HG02840 (cell line): ENCODE data around the gene TNIK.
"Not testable (repeated sequence)": the region's sequence is repeated elsewhere in the genome, so short reads cannot be mapped to it uniquely, and the experiment has no call there.

Experiments used
- ATAC-seq: cut with Tn5 transposase; IDR thresholded peaks from one replicate; pipeline ENCODE4 v1.9.1; 2021; ENCODE audit warnings: mild to moderate bottlenecking, moderate library complexity, moderate number of reproducible peaks; ENCODE audit not compliant: unreplicated experiment, low FRiP score

TNIK gene

DNA sequence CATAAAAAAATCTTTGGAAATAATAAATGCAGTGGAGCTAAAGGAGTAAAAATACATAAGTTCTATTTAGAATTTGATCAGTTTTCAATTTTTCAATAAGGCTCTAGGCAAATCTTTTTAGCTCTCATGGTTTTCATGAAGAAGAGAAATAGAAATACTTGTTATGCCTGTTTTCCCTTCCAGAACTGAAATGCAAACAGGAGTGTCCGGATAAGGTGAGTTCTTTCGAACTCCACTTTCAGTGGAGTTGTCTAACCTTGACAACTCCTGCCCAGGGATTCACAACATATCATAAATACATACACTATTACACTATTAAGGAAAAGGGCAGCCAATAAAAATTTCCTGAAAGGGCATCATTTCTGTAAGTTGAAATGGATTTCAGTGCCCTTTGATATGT lies 217.3 kb downstream of the TNIK start:
- no peak for ATAC-seq

DNA sequence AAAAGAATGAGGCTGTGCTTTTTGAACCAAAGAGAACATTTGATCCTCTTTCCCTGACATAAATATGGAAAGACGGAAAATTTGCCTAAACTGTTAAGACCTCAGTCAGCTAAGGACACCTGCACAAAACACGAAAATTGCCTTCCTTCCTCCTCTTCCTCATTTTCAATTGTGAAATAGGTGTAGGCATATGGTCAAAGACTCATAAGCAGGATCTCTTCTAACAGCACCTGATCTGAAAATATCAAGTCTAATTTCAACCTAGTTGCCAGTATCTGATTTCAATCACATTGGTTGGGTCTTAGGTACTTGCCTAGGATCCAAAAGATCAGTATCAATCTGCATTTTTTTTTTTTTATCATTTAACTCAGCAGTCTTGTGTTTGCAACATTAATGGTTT lies 218.0 kb downstream of the TNIK start:
- no peak for ATAC-seq

DNA sequence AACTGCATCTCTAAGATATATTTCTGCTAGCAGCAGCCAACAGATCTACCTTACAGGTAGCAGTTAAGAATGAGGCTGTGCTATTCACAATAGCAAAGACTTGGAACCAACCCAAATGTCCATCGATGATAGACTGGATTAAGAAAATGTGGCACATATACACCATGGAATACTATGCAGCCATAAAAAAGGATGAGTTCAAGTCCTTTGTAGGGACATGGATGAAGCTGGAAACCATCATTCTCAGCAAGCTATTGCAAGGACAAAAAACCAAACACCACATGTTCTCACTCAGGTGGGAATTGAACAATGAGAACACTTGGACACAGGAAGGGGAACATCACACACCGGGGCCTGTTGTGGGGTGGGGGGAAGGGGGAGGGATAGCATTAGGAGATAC lies 218.6 kb downstream of the TNIK start:
- ATAC-seq: not testable (repeated sequence)

DNA sequence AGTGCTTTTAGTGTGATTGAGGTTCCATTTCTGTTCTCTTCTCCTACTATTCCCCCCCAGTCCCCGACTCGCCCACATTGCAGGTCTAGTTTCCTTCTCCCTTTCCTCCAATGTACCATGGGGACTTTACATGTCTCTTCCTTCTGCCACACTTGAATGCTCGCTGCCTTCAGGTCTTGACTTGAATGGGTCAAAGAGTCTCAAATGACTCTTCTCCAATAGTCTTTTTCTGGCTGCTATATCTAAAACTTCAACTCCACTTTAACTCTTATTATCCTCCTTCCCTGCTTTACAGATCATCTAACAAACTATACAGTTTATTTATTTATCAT lies 219.7 kb downstream of the TNIK start:
- ATAC-seq: no peak

DNA sequence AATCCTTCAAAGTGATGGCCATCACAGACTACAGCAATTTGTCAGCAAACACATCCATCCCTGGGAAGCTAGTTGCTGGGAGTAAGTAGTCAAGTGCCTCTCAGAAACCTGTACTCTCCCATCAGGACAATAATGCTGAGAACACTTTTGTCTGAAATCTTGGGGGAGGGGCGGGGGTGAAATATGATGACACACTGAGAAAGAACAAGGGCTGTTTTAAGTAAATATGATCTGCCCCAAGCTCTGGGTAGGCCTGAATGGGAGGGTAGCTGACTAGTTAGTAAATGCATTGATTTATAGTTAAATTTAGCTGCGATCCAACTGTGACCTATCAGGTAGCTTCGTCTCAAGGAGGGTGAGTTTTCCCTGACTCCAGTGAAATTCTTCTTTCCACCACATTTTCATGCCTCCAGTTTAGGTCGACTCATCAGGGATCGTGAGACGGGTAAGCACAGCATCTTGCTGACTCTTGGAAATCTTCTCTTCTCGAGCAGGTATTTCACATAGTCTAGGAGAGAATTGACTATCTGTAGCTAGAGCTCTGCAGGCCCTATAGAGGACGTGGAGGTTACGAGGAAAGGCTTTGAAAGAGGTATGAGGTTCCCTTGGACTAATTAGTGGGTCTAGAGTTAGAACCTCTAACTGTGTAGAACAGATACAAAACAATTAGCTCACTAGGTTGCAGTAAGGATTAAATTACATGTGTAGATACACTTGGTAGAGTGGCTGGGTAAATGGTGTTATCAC lies 220.3 kb downstream of the TNIK start:
- no peak for ATAC-seq

DNA sequence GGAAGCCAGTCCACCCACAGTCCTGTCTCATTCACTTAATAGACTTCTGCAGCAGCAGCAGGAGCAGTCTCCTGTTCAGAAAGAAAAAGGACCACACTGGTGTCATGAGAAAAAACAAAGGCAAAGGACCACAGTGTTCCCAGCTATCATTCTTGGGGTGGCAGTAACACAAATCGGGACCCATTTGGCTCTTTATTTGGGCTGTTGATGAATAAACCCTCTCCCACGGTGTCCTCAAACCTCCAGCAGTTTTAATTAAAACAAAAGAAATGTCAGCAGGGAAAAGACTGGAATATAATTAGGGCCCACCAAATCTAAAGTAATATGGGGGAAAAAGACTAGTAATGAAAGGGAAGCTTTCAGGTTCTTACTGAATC lies 223.2 kb downstream of the TNIK start:
- ATAC-seq: no peak

DNA sequence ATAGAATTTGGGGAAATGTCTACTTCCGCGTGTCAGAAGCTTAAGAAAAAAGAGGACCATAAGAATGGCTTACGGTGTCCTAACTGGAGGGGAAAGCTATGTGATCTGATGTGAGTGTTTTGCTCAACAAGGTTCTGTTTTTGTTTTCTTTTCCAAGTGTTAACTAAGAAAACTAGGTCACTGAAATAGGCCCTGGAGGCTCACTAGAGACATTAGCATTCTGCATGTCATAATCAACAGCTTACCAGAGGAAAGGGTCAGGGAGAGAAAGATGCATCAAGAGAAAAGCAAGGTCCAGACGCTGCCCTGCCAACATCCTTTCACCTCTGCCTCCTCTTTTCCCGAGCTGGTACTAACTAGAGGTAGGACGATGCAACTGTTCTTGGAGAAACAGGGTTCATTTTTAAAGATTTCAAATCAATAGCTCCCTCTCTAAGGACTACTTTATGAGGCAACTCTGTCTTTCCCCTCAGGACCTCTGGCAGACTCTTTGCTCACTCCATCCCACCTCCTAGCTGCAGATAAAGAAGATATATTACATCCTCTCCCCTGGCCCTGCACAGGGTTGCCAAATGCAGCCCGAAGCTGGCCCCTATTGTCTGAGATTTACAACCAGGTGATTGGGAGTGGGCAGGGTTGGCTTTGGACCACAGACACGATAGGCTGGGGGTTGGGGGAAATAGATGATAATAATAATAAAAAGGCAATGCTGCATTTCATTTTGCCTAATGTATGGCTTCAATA lies 223.8 kb downstream of the TNIK start:
- ATAC-seq: no peak

DNA sequence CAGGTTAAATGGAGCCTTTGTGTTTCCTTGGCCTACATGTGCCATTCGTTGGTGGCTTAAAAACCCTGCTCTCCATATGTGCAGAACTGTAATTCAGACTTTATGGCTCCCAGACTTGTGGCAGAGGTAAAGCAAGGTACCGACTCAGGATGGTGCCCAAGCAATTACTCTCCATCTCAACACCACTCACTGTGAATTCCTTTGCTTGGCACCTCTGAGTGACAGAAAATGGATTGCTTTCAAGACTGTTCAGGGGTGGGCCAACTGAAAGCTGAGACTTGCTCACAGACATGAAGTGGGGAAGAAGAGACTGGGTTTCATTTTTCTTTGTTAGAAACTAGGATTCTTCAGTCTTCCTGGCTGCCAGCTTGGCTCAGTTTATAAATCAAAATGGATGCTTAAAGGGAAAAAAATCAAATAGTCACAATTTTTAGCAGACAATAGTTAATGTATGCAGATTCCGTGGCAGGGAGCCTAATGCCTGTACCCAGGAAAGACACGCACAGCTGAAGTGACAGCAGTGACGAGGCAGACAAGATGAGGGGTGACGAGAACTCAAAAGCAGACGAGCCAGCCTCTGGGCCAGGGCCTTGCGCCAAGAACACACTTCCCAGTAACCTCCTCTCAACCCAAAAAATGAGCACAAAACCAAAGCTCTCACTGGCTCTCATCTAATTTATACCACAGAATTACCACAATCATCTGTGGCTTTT lies 225.8 kb downstream of the TNIK start:
- no peak for ATAC-seq

DNA sequence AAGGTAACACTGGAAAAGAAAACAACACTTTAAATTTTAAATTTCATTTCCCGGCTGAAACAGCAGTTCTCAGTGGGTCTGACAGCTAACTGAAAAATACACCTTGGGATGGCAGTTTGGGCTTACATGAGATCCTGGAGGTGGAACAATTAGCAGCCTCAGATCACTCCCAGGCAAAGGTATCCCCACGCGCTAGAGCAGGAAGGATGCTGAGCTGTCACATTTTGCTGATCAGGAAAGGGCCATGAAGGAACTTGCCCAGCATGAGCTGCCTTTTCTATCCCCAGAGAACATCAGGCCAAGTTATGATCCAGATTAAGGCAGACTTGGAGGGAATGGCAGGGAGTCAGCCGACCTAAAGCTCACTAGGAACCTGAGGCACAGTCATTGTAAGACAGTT lies 228.8 kb downstream of the TNIK start:
- ATAC-seq: no peak

DNA sequence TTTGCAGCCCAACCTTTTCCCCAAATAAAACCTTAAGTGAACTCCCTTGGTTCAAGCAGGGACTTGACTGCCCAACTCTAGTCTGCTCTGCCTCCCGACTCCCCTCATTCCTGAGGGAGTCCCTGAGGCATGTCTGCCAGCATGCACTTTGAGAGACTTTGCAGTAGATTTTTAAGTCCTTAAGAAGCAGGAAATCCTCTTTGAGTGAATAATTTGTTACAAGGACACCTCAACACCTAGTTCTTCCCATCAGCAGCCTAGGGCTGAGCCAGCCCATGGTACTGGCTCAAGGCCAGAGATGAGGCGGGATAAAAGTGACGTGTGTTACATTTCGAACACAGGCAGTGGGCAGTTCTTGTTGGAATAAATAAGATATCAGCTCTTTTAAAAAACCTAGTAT lies 229.3 kb downstream of the TNIK start:
- no peak for ATAC-seq

DNA sequence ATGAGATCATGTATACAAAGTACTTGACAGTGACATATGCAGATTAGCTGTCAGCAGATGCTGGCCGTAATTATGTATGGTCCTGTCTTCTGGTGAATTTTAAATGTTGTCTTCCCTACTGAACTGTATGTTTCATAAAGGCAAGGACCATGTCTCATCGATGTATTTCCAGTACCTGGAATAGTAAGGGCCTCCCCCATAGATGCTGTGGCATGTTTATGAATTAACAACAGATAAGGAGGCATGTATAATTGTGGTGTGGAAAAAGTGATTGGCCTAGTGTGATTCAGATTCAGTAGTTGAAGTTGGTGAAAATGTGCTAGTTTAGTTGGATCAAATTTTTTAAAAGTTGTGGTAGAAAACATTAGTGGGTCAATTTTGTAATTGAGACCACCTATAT lies 231.0 kb downstream of the TNIK start:
- no peak for ATAC-seq

DNA sequence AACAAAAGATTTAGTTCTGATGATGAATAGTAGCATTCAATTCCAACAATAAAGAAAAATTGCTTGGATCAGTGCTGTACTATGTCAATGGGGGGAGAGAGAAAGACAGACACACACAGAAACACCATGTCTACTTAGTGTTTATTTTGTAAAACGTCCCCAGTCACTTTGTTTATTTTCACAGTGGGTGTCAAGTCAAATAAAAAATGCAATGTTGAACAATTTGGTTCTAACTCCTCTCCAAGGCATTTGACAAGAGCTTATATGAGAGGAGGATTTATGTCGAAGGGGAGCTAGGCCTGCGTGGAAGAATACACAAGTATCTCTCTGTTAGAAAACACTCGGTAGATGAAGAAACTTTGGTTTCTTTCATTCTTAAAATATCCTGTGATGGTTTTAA lies 232.0 kb downstream of the TNIK start:
- ATAC-seq: no peak

DNA sequence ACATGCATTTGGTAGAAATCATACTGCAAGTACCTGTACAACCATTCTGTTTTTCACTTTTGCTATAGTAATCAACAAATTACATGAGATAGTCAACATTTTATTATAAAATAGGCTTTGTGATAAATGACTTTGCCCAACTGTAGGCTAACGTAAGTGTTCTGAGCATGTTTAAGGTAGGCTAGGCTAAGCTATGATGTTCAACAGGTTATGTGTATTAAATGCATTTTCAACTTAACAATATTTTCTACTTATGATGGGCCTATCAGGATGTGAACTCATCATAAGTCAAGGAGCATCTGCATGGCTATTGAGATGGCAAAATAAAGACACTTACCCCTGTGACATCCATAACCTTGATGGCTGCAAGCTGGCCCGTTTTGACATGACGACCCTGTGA lies 232.4 kb downstream of the TNIK start:
- no peak for ATAC-seq

DNA sequence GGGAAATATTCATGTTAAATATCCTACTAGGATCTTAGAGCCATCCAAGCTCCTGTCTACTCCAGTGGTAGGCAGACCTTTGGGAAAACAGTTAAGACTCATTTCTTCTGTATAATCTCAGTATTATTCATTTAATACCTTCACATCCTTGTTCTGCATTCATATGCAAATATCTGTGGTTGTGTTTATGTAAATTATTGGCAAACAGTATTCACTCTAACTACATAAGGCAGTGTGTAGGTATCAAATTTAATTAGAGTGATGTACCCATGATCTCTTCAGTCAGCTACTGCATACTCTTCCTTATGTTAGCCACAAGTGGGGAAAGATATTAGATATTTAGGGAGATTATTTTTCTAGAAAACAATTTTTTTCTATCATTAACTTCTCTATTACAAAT lies 232.8 kb downstream of the TNIK start:
- no peak for ATAC-seq

DNA sequence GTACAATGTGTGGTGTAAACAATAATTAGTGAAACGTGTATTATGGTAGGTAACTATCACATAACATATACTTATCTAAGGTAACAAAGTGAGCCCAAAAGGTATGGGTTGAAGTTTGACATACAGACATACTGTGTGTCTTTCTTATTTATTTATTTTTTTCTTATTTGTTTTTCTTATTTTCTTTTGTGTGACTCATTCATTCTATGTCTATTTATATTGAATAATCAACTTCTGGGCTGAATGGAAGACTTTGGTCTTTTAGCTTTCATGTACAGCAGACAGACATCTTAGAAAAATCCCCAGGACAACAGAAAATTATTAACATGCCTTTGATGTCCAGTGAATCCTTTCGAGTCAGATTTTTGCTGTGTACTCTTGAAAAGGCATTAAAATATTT lies 233.4 kb downstream of the TNIK start:
- no peak for ATAC-seq

DNA sequence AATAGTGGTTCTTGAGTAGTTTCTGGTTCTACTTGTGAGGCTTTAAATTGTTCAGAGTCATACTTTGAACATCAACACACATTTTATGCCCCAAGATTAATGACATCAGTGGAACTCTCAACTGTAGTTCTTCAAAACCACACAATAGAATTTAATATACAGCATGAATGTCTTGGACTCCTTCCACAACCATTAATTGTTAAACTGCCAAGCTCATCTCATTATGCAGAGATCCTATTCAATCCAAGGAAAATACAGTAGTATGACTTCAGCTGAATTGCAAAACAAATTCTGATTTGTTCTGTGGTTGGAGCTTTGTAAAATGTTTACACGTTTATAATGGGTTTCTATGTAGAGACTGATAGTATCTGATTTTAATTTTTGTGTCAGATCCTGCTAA lies 234.5 kb downstream of the TNIK start:
- no peak for ATAC-seq

DNA sequence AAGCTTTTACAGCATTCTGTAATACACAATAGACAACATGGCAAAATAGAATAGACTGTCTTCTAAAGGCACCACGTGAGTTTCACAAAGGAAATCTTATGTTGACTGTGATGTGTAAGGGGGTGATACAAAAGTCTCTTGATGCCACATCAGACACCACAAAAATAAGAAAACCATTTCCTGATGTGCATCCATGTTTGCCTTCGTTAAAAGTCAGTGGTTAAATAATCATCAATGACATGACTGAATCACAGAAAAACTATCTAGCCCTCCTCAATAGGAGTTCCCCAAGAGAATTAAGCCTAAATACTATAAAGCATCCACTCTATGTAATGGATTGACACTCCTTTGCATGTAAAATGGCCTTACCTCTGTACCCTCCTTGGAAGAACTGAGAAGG lies 235.0 kb downstream of the TNIK start:
- ATAC-seq: no peak

DNA sequence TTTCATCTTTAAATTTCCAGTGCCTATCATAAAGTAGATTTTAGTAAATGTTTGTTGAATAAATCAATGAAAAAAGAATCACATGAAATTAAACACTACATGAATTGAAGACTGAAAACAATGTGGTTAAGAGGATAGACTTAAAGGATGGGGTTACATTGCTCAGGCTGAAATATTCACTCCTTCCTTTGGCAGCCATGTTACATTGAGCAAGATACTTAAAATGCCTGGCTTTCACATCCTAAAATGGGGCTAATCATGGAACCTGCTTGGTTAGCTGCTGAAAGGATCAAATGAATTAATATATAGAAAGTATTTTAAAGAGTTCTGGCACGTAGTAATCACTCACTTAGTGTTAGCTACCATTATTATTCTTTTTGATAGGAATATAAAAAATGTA lies 236.8 kb downstream of the TNIK start:
- no peak for ATAC-seq

DNA sequence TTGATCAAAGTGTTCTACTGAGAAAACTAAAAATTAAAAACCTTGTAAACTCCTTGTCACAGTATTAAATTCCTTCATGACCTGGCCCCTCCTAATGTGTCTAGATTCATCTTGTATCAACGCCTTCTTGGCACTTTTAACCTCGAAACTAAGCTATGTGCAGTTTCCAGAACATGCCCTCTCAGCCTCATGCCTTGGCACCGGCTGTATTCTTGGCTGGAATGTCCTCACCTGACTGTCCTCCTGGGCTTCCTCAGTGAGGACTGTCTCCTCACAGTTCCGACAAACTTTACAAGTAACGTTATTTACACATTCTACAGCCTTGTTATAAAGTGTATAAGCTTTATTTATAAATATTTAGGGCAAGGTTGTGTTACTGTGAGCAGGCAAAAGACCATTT lies 237.2 kb downstream of the TNIK start:
- ATAC-seq: no peak

DNA sequence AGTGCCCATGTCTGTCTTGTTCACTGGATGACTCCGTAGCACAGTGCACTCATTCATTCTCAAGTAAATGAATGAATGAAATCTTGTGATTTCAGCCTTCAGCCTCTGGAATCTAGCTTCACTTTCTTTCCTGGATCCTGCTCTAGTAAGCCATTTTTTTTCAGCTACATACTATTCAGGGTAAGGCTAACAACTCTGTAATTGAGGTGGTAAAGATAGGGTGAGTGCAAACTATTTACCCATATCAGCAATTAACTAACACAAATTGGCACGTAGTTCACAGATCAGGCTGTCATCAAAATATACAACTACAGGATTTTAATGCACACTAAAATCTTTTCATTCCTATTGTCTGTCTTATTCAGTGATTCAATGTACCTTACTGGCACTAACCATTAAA lies 238.6 kb downstream of the TNIK start:
- ATAC-seq: no peak

DNA sequence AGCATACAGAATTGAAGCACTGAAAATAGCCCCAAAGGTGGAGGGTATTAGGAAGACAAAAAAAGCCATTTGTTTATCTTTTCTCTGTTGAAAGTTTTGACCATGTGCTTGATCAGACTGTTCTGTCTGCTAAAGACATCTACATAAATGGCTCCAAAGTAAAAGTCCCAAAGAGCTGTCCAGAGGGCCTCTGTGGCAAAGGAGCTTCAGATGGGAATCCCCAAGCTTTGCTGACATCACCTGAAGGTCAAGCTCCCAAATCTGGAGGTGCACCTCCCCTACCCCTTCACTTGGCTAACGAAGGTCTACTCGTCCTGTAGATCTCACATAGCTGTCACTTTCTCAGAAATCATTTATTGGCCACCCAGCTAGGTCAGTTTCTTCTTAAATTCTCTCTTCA lies 239.1 kb downstream of the TNIK start:
- ATAC-seq: no peak

DNA sequence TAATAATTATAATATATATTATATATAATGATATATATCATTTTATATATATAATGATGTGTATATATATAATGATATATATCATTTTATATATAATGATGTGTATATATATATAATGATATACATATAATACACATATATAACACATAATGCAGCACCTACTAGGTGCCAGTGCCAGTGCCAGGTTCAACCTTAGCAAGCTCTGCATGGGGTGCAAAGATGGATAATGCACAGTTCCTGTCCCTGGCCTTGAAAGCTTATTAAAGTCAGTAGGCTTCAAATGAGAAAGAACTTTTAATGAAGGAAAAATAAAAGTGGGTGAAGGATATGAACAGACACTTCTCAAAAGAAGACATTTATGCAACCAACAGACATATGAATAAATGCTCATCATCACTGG lies 240.9 kb downstream of the TNIK start:
- no peak for ATAC-seq
